Kidney capillary endothelial cell (primary cell): ENCODE data around the gene NRIP1.

Experiments
- DNase-seq: peaks from one replicate; pipeline ENCODE4 v3.0.0-alpha.2; 2018; ENCODE audit warnings: low spot score

Gene NRIP1

DNA sequence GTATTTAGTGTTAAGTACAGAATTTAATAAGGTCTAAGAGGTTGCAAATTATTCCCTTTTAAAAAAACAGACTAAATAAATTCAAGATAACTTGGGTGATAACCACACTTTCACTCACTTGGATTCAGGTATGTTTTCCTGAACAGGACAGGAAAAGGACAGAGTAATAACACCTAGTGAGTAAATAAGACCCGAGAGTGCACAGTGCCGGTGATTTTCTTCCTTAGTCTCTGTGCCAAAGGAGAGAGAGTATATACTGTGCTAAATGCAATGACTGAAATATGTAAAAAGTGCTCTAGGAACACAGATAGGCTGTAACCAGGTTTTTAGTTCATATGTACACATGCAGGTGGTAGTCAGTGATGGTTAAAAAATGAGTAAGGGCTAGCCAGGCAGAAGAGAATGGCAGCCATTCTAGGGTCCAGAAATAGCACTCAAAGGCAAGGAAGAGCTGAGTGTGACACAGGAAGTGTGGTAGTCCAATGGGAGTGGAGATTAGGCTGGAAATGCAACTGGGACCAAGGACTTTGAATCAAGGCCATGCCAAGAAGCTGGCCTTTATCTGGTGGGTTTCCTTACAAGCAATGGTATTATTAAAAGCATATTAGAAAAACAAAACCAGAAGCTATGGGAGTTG lies 58.1 kb downstream of the NRIP1 start:
- no peak for DNase-seq

DNA sequence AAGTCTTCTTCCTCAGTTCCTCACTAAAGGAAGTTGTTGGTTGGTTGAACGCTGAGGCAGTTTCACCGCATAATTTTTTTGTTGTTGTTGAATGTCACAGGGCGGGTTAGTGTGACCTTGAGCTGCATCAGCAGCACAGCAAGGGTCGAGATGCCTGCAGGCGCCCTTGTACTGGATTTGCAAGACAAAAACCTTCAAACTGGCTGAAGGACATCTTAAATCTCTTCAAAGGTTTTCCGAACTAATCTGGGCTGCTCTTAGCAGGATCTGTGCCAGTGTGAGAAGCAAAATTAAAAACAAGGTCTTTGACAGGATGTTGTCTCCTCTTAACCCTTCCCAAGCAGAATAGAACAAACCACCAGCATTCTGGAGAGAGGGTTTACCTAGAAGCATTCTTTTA lies 59.4 kb downstream of the NRIP1 start:
- DNase-seq, result no peak

DNA sequence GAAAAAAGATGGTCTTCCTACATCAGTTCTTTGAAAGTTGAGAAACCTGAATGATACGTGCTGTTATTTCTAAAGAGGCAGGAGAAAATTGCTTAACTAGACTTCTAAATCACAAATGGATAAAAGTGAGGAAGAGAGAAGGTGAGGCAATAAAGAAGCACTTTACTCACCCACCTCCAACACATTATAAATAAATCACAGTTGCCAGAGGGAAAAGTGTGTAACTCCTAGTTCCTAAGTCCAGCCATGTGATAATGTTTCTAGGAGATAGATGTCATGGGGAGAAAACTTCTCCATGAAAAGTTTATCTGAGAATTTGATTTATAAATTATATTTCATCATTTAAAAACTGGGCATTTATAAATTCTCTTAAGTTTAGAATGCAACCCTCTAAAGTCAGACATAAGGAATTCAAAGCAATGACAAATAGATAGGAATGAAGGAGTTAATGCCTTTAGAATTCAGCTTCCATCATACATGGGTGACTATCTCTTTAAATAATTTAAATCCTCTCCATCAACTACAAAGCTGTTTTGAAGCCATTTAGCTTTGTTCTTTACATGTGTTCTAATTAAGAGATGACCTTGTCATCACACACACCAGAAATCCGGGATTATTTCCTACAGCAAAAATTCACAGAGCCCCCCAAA lies 60.0 kb downstream of the NRIP1 start:
- no peak for DNase-seq

DNA sequence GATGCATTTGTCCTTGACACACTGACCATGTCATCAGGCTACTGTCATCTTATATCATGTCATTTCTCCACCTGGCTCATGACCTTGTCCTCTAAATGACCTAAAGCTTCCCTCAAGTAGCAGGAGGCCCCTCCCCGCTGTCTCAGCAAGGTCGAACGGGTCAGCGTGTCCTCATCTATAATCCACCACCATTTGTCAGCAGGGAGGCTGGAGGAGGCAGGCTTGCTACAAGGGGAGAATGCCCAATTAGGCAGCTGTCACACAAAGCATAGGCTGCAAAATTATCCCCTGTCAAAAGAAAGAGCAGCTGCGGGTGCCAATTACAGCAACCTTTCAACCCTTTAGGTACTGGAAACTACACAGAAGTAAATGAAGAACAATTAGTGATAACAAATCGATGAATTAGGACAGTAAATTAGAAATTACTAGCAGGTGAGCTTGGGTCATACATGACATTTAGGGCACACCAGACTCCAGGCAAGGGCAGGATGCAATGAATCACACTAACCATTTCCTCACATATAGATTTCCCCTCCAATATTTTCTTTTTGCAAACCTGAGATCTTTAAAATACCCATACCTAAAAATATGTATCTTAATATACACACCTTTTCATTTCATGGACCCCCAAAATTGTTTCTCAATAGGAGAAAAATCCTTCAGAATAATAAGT lies 61.2 kb downstream of the NRIP1 start:
- DNase-seq, result no peak

DNA sequence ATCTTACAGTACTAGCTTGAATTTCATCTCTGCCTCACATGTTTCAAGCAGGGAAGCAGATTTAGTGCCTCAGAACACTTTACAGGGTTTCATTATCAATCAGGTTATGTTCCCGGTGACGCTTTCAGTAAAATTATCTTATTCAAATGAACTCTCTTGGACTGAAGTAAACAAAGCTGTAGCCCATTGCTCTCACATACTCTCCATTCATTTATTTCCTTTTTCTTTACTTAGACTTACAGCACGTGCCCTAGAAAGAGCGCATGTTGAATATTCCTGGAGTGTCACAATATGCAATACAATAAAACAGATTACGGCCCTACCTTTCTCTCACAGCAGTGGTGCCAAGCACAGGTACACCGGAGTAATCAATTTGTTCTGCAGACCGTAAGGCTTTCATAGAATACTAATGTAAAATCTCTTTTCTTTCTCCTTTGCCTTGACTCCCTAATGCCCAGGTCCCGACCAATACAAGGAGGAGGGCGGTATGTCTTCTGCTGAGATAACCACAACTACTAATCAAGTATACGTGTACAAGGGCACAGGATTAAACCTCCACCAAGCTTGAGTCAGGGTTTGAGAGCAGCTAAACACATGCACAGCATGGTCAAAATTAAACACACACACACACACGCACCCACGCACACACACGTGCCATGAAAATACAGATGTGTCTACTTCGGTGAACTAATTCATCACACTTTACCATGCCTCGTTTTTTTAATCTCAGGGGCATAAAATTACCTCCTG lies 62.8 kb downstream of the NRIP1 start:
- no peak for DNase-seq

DNA sequence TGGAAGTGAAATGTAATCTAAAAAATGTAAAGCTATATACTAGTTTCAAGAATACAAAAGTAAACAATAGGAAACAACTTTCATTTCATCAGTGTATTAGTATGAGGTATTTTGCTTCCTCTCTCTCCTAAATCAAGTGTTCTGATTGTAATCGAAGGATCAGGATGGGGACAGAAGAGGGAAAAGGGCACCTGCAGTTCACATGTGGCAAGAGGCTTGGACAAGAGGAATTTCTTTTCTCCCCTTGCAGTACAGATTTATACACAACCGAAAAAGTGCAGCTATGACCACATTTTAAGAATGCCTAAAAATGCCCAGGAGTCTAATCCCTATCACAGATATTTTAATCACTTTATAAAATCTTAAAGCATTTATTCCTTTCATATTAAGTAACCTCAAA lies 63.7 kb downstream of the NRIP1 start:
- DNase-seq, result no peak

DNA sequence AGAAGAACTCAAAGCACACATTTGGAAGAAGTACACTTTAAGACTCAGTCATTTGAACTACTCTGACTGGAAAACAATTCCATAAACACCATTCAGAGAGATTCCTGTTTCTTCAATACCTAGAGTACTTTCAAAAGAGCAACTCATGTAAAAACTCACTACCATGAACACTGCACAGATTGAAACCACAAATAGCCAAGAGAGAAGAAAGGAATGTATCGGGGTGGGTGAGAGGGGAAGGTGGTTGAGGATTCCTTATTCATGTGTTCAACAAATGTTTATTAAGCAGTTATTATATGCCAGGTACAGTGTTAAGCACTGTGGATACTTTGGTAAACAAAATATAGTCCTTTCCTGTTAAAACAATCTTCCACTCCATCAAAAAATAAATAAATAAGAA lies 64.7 kb downstream of the NRIP1 start:
- DNase-seq, result no peak

DNA sequence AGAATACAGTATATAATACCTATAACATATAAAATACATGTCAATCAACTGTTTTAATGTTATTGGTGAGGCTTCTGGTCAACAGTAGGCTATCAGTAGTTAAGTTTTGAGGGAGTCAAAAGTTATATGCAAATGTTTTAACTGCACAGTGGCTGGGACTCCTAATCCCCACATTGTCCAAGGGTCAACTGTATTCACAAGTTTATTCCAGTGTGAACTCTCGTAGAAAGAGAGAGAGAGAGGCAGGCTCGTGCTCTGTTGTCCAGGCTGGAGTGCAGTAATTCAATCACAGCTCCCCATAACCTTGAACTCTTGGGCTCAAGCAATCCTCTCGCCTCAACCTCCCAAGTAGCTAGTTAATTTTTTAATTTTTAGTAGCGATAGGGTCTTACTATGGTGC lies 66.0 kb downstream of the NRIP1 start:
- DNase-seq, result no peak

DNA sequence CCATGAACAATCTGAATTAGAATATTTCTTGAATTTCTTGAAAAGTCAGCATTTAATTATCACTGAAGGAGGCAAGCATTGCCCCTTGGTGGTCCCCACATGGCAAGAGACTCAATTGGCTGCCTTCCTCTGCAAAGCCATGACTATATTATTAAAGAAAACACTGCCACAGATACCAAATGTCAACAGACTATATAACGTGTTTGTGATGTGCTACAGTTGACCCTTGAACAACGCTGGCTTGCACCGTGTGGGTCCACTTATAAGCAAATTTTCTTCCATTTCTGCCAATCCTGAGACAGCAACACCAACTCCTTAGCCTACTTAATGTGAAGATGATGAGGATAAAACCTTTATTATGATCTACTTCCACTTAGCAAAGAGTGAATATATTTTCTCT lies 66.5 kb downstream of the NRIP1 start:
- no peak for DNase-seq

DNA sequence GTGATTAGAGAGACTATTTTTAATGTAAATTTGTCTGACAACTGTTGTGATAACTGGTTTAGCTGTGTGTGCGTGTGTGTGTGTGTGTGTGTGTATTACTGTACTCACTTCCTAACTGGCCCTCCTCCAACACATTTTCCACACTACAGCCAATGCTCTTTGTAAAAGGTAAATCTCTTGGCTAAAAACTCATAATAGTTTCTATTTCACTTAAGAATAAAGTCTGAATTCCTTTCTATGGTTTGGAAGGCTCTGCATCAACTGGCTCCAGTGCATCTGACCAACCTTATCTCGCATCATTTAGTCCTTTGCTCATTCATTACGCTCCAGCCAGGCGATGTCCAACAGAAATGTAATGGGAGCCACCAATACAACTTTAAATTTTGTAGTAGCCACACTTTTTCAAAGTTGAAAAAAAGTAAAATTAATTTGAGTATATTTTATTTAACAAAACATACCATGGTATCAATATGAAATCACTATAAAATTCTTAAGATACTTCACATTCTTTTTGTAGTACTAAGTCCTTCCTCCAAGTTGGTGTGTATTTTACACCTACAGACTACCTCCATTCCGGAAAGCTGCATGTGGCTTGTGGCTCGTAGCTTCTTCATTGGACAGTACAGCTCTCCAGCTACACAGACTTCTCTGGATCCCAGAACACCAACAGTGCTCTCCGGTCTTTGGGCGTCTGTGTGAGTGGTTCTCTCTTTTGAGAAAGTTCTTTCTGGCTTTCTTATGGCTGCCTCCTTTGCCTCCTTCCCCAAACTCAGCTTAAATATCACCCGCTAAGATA lies 68.9 kb downstream of the NRIP1 start:
- peak; percentile 17 for DNase-seq

DNA sequence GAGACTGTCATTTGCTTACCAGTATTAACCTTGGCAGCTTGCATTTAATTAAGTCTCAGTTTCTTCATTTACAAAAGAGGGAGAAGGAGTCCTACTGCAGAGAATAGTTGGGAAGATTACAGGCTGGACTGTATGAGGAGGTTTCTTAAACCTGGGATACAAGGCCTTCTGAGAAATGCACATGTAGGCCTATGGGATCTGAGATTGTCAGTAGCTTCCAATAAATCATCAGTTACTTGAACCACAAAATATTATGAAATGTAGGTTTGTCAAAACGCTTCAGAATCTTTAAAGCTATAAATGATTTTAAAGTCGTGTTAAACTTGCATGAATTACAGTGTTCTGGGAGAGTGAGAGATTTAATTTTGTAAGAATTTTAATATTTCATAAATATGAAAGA lies 69.6 kb downstream of the NRIP1 start:
- no peak for DNase-seq

DNA sequence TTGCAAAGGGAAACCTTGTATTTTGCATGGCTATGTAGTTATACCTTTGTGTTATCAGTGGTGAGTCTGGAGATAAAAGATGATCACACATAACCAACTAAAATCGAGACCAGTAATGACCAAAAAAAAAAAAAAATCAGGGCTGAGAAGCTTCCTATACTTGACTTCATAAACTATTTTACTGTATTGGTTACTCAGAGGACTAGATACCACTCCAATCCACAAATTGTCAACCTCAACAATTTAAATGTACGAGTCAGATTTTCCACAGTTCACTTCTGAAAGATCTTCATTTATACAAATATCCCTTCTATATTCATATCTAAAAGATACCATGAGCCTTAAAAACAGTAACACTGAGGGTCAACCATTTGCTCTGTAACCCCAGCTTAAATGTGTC lies 71.7 kb downstream of the NRIP1 start:
- no peak for DNase-seq

DNA sequence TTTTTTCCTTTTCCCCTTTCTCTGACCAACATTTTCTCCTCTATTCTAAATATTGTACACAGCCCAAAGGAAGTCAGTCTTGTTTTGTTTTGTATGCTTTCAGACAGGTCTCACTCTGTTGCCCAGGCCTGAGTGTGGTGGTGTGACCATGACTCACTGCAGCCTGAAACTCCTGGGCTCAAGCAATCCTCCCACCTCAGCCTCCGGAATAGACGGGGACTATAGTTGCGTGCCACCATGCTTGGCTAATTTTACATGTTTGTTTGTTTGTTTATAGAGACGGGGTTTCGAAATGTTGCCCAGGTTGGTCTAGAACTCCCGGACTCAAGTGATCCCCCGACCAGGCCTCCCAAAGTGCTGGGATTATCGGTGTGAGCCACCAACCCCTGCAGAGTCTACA lies 72.8 kb downstream of the NRIP1 start:
- DNase-seq, result no peak

DNA sequence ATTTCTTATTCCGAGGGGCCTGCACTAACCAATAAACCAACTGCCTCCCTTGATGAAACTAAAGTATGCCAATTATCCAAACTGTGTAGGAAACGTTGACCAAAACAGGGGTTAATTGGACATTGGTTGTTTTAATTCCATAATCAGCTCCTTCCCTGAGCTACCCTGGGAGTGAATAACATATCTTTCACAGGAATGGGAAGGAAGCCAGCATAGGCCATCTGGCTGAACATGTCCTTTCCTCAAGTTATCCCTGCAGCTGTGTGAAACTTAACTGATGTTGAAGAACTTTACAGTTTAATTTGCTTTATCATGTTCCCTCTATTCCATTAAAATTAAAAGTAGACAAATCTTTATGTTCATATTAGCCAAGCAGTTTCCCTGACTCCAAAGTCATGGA lies 75.4 kb downstream of the NRIP1 start:
- DNase-seq, result no peak

DNA sequence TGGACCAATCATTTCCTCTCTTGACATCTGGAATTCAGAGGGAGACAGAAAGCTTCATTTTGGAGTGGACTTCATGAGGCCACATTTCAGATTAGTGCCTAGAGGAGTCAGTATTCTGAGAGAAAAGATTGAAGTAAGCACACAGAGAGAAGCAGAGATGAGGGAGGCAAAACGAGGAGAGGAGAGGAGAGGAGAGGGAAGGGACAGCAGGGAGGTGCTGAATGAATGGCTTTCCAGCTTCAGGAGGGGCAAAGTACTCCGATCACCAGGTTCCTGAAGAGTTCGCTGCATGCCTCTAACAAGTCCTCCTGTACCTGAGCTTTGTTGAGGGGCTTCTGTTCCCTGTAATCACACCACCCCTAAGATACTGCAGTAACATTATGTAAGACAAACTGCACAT lies 76.0 kb downstream of the NRIP1 start:
- no peak for DNase-seq

DNA sequence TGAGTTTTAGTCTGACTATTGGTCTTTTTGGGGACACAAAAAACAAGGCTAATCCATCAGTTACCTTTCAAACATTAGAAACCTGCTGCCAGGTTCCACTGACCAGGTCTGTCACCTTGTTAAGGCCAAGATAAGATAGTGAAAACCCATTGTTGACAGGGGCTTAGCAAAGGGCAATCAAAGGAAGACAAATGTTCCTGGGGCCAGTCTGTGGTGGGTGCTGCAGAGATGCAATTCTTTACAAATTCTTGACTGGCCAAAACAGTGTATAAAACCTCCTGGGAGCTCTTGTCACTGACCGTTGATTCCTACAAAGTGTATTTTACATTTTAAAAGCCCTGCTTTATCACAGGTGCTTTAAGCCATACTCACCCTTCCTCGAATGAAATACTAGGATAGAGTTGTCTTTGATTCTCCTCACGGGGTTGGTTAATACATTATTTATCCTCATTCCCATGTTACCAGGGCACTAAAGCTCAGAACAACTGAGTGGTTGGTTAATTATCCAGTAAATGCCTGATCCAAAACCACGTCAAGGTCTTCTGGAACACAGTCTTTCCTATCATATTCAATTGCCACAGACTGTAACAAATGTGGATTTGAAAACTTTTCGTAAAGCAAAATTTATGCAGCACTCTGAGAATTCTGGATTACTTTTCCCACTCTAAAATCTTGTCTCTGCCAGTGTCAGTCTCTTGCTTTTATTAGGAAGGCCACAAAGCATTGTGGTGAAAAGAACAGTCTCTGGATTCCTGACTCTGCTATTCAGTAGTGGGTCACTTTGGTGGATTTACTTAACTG lies 77.2 kb downstream of the NRIP1 start:
- DNase-seq, result no peak

DNA sequence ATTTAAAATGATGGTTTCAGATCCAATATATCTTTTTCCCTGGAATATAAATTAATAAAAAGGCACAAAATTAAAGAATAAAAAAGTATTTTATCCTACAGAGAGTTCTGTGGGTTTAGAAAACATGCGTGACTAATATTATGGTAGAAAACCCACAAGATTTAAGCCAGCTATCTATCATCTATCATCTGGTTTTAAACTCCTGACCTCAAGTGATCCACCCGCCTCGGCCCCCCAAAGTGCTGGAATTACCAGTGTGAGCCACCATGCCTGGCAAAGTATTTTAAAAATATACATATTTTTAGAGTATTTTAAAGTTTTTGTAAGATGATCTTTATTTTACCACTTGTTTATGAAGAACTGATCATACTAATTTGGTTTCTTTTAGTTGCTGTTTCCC lies 79.5 kb downstream of the NRIP1 start:
- DNase-seq, result no peak

DNA sequence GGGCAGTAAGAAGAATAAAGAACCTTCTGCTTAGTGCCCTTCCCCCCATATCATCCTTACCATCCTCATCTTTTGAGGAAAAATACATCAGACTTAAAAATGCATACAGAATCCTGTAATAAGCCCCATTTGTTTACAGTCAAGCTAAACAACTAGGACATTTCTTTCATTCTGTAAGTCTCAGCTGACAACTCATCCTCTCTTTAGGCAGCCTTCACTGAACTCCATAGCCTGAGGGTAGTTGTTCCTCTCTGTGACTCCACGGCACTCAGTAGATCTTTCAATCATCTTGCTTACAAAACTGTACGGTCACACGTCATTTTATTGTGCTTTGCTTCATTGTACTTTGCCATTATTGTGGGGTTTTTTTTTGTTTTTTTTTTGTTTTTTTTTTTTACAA lies 82.5 kb downstream of the NRIP1 start:
- DNase-seq, result no peak

DNA sequence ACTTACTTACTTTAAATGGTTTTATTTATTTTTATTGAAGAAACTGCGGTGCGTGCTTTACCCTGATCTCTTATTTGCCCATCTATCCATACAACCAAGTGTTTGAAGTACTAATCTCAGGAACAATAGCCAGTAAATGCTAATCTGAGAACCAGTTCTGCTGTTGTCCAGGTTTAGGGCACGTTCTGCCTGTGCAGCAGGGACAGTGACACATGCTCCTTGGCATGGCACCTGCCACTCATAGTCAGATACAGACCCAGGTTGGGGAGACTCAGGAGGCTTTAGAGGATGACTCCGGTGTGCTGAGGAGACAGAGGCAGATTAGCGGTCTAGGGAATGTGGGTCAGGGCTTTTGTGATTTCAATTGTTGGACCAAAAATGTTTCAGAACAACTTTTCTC lies 83.6 kb downstream of the NRIP1 start:
- no peak for DNase-seq

DNA sequence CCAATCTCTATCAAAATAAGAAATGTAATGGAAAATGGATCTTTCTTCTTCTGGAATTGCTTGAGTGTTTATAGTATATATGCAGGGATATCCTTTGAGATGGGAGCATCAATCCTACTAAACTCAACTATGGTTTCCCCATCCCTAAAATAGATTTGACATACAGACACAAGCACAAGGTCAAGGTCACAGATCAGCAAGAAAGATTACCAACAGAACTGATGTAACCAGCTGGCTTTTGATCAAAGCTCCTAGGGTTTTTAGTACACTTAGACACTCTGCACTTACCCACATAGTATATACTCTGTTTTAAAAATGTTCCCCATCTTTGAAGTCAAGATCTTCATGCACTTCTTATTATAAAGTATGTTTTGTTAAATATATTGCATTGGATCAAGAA lies 85.5 kb downstream of the NRIP1 start:
- no peak for DNase-seq

DNA sequence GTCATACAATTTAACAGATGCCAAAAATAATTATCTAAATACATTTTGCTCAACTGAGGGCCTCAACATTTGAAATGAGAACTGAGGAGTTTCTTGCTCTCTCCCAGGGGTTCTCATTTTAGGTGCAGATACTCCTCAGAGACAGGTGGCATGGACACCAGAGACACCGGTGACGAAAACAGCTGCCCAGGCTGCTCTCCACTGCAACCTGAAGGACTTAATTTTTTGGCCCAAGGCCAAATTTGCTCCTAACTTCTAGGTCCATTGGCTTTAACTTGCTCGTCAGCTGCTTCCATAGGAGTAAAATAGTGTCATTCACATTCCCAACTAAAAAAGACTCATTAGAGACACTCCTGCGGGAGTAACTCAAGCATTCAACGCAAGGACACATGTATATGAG lies 87.0 kb downstream of the NRIP1 start:
- no peak for DNase-seq
